22Rv1 (cell line): ENCODE data around the gene KHK.

ENCODE experiments used
- H3K27ac ChIP-seq: fragments of 450-650 bp; 2 replicates; pipeline ENCODE4 v1.5.1; 2017
- CTCF ChIP-seq: fragments of 450-650 bp; IDR thresholded peaks from 2 replicates; pipeline ENCODE4 v1.5.1; 2017; ENCODE audit warnings: mild to moderate bottlenecking
- ZFX ChIP-seq: fragments of 450-650 bp; IDR thresholded peaks from 2 replicates; pipeline ENCODE4 v1.6.1; 2017; ENCODE audit warnings: antibody characterized with exemption, borderline replicate concordance

KHK gene

GRCh38 chr2:27083410-27084296 is 2.9 kb upstream of the KHK start:
- no peak overlapping the region for H3K27ac ChIP-seq
- TF ChIP-seq ZFX (no peak), CTCF (no peak)

GRCh38 chr2:27084297-27085061 is 2.1 kb upstream of the KHK start:
- TF ChIP-seq CTCF = no peak
- H3K27ac ChIP-seq = peak overlapping the region; percentile 79; the same call in 1 of the 2 replicates

GRCh38 chr2:27085062-27085672 is 1.4 kb upstream of the KHK start:
- H3K27ac ChIP-seq = peak overlapping the region; percentile 79
- TF ChIP-seq CTCF (peak; percentile 60; the same call in 1 of the 2 replicates), ZFX (no peak)

GRCh38 chr2:27085673-27086089 is 891 bp upstream of the KHK start:
- TF ChIP-seq ZFX (no peak), CTCF (no peak; the same call in 1 of the 2 replicates)
- H3K27ac ChIP-seq = peak overlapping the region; percentile 79

GRCh38 chr2:27086090-27086723 is 365 bp upstream of the KHK start:
- H3K27ac ChIP-seq = peak overlapping the region; percentile 79
- TF ChIP-seq ZFX (no peak), CTCF (peak; percentile 93)

GRCh38 chr2:27087823-27088410 is 1.3 kb downstream of the KHK start:
- TF ChIP-seq ZFX = no peak
- TF ChIP-seq CTCF = no peak
- H3K27ac ChIP-seq = no peak overlapping the region
